AG10803 (cell line): ENCODE measurements around the gene MGAT5.
"Not testable (repeated sequence)": the region's sequence is repeated elsewhere in the genome, so short reads cannot be mapped to it uniquely, and the experiment has no call there.

Experiments used
- DNase-seq: peaks from one replicate; pipeline ENCODE4 v3.0.0; 2010; ENCODE audit warnings: low read depth
- H3K4me3 ChIP-seq: 2 replicates; pipeline ENCODE4 v1.5.1; 2011; ENCODE audit warnings: mild to moderate bottlenecking, low read length, control low read depth
- CTCF ChIP-seq: conservative IDR thresholded peaks from 2 replicates; pipeline ENCODE4 v1.5.1; 2011; ENCODE audit warnings: mild to moderate bottlenecking, low read length, control low read depth, inconsistent platforms

Gene MGAT5

GRCh38 chr2:134470561-134471168 is 216.8 kb downstream of the MGAT5 start:
- no peak overlapping the region for H3K4me3 ChIP-seq
- TF ChIP-seq CTCF, result no peak
- DNase-seq, result no peak

- not testable (repeated sequence) for DNase-seq, H3K4me3 ChIP-seq
Measured at GRCh38 chr2:134476982-134477381, 223.1 kb downstream of the MGAT5 start.

GRCh38 chr2:134479696-134480330 is 225.9 kb downstream of the MGAT5 start:
- TF ChIP-seq CTCF, result no peak
- no peak for DNase-seq
- no peak overlapping the region for H3K4me3 ChIP-seq

- no peak overlapping the region for H3K4me3 ChIP-seq
- no peak for DNase-seq
- no peak for TF ChIP-seq CTCF
Measured at GRCh38 chr2:134482131-134482723, 228.4 kb downstream of the MGAT5 start.

- TF ChIP-seq CTCF, result no peak
- no peak for DNase-seq
- no peak overlapping the region for H3K4me3 ChIP-seq
Measured at GRCh38 chr2:134482766-134483340, 229.0 kb downstream of the MGAT5 start.

GRCh38 chr2:134489732-134490384 is 236.0 kb downstream of the MGAT5 start:
- no peak for DNase-seq
- no peak for TF ChIP-seq CTCF
- no peak overlapping the region for H3K4me3 ChIP-seq

- DNase-seq, result no peak
- no peak for TF ChIP-seq CTCF
- no peak overlapping the region for H3K4me3 ChIP-seq
Measured at GRCh38 chr2:134490559-134490958, 236.7 kb downstream of the MGAT5 start.
